ENCODE results near the gene PRELID1.

PRELID1 gene

GRCh38 chr5:177314376-177315342, 11.1 kb downstream of the PRELID1 start:
- no peak for DNase-seq

DNA sequence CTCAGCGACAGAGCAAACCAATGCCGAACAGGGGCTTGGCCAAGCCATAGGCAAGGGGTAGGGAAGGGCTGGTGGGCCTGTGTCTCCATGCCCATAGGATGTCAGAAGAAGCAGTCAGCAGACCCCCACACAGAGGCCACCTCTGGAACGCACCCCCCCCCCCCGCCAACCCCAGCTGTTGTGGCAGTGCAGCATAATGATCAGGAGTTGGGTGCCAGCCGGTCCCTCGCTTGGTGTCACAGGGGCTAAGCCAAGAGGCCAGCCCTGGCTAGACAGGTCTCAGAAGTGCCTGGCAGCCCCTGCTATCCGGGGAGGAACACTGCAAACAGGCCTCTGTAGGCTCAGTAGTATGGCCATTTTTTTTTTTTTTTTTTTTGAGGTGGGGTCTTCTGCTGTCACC, 11.8 kb downstream of the PRELID1 start:
- DNase-seq: no peak

DNA sequence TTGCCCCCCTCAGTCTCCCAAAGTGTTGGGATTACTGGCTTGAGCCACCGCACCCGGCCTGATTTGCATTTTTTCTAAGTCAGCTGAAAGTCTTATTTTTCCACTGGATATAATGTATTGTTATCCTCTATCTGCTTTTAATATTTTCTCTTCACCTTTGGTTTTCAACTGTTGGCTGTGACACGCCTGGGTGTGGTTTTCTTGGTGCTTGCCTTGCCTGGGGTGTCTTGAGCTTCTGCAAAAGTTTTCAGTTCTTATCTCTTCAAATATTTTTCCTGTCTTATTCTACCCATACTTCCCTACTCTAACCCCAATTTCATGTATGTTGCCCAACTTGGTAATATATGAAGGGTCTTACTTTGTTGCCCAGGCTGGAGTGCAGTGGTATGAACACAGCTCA, 12.4 kb downstream of the PRELID1 start:
- no peak for DNase-seq

DNA sequence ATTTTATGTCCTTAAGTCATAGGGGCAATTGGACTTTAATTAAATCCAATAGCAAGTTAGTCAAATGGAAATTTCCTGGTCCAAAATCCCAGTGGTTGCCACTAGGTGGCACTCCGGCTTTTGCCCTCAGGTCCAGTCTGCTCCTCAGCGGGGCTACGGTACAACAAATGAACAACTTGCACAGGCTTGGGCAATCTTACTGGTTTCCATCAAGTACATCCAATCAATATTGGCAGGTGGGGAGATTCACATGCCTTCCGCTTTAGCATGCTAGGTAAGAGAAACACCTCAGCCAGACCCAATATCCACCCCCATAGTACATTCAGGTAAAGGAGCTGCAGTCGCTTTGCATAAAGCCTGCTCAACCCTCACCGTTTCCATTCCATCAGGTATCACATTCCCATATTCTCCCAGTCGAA, 14.4 kb downstream of the PRELID1 start:
- DNase-seq: no peak

DNA sequence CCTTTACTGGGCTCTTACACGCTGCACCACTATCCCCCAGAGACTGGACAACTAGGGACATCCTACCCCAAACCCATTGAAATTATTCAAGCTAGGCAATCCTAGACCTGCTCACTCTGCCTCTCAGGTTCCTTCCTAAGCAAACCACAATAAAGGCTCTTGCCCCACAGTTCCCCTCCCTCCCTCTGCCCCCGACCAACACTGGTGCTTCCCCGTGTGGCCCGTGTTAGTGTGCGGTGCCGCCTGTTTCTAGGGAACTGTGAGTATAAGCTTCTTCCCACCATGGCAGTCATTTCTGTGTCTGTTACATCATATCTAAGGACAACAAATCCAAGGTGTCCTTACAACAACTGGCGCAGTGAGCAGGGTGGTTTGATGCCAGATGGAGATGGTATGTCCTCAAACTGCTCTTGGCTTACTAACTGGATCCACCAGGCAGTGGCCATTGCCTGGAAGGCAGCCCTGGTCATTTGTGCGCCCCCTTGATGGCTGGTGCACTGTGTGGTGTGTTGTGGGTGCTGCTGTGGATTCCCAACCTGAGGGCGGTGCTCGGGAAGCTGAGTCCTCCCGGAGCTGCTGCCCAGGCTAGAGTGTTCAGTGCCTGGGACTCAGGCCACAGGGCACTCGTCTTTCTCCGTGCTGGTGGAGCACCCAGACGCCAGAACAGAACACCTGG, 16.5 kb downstream of the PRELID1 start:
- no peak for DNase-seq

DNA sequence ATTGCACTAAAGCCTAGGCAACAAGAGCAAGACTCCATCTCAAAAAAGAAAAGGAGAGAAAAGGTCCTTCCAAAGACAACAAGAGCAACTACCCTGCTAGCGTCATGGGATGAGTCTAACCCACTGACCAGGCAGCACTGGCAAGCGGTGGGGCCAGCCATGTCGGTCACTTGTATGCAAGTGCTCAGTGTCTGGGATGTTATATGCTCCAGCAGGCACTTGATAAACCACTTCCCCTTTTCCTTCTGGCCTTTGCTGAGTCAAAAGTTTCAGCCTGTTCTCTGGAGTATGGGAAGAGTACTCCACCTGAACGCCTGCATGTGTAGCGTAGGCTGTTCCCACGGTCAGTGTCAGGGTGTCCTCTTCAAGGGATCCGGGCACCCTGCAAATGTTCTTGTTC, 17.3 kb downstream of the PRELID1 start:
- no peak for DNase-seq

- DNase-seq: no peak
Observed at GRCh38 chr5:177325868-177326381, 22.3 kb downstream of the PRELID1 start.

DNA sequence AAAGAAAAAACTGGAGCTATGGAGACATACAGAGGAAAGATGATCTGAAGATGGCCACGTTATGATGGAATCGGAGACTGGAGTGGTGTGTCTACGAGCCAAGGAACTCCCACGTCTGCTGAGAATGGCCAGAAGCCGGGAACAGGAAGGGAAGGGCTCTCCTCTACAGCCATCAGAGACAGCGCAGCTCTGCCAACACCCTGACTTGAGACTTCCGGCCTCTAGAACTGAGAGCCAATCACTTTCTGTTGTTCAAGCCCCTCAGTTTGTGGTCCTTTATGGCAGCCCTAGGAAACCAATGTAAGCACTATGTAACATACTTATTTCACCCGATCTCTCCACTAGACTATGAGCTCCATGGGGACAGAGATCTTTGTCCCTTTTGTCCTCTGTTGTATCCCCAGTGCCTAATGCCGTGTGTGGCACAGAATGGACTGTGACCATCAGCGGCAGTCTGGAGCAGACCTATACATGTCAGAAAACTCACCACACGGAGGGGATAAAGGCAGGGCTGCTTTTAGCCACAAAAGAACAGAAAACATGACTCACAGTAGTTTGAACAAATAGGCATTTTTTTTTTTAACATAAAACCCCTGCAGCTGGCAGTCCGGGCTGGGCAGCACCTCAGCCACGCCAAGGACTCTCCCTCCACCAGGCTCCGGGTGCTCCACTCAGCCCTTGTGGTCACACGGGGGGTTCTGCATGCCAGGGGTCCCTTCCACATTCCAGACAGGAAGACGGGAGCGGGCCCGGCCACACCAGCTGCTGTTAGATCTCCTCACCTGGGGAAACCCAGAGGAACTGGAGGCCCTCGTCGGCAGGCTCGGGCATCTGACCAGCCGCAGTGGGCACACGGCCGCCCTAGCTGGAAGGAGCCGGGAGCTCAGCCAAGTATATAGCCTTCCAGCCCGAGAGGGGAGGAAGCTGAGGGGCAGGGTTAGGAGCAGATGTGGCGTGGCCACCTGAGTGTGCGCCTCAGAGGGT, 24.2 kb downstream of the PRELID1 start:
- no peak for DNase-seq

- DNase-seq: no peak
Observed at GRCh38 chr5:177328545-177329231, 25.1 kb downstream of the PRELID1 start.

DNA sequence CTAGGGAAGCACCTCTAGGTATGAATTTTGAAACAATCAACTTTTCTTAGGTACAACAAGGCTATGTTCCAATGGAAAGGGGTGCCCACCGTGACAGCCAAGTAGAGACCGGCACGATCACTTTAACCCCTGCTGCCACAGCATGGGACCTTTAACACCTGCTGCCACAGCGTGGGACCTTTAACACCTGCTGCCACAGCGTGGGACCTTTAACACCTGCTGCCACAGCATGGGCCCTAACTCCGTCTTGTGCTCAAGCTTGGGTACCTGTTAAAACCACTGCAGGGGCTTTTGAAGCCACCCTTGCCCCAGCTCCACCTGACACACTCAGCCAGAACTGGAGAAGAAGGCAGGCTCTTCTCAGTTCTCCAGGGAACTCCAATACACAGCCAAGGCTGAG, 26.3 kb downstream of the PRELID1 start:
- no peak for DNase-seq

GRCh38 chr5:177330991-177331842, 27.6 kb downstream of the PRELID1 start:
- DNase-seq: no peak

DNA sequence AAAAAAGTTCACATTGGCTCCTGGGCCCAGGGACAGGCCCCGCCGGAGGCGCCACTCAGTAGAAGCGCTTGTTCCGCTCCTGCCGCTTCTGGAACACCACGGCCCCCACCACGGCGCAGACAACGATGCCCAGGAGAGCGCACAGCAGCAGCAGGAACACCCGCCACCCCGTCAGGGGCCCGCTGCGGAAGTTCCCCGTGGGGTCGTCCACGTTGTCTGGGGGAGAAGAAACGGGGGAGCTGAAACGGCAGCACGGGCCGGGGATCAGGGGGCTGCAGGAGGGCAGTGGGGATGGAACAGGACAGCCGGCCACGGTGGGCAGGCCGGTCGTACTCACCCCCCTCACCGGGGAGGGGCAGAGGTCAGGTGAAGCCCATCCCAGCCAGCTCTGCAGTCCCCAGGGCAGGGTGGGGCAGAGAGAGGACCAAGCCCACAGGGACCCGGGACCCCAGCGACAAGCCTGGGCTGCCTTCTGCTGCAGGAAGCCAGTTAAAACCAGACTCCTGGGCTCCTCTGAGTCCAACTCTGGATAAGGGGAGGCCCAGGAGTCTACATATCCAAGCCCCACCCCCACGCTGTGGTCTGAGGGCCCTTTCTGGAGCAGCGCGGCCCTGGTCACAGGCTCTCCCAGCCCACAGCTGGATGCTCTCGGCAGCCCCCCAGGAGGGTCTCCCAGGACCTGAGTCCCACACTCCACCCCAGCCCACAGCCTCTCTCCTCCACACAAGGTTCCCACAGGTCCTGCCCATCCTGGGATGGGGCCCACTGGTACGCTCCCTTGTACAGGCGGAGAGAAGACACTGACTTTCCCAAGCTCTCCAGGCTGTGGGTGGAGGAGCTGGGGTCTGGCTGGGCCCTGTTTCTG, 28.7 kb downstream of the PRELID1 start:
- DNase-seq: no peak

- no peak for DNase-seq
Observed at GRCh38 chr5:177332896-177333260, 29.3 kb downstream of the PRELID1 start.

DNA sequence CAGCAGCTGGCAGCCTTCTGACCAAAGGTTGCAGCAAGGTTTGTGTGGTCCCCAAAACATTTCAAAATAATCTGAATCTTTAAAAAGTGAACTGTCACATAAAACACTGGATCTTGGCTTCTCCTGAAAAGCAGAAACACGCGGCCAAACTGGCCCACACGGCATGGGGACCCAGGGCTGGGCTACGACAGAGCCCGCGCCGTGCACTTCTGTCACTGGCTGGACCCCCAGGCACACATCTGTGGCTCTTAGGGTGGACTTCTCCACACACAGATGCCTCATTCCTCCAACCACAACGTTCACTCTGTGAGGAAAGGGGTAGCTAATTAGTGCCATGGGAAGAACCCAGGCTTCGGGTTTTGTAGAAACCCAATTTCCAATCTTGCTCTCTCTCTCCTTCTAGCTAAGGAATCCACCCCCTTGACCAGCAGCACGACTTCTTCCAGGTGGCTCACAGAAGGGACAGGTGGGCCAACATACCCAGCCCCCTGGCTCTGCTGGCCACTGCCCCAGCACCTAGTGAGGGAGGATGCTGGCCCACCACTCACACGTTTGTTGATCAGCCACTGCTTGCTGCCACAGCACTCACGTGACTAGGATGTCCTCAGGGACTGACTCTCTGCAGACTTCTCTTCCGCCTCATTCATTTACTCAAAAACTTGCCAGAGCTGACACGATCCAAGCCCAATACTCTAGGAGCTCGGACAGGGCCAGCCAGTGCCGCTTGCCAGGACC, 30.0 kb downstream of the PRELID1 start:
- no peak for DNase-seq

- DNase-seq: no peak
Observed at GRCh38 chr5:177334155-177334551, 30.6 kb downstream of the PRELID1 start.

- DNase-seq: no peak
Observed at GRCh38 chr5:177334781-177335700, 31.4 kb downstream of the PRELID1 start.

GRCh38 chr5:177335701-177336065, 32.1 kb downstream of the PRELID1 start:
- no peak for DNase-seq

DNA sequence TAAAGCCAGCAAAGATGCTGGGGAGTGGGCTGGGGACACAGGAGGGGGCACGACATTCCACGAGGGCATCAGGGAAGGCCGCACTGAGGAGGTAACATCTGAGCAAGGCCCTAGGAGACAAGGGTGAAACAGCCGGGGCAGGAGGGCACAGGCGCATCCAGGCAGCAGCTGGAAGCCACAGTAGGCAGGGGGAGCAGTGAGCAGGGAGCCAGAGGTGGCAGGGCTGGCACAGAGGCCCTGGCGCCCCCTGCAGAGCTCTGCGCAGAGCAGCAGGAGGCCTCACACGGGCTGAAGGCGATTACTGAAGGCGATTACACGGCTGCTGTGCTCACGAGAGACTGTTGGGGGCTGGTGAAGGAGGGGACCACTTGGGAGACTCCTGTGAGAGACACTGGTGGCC, 32.5 kb downstream of the PRELID1 start:
- DNase-seq: no peak

Measured in NCI-H510A (cell line).